OCI-LY1 (cell line): ENCODE measurements around the gene MAPK10.

Source experiments
- CTCF ChIP-seq: fragments of 200-600 bp; sonication (generic), shearing (Covaris generic); IDR thresholded peaks from 2 replicates; pipeline ENCODE4 v1.5.1; 2017; ENCODE audit warnings: mild to moderate bottlenecking, antibody characterized with exemption, low read length, moderate library complexity, mixed read lengths
- EZH2 ChIP-seq: fragments of 200-600 bp; sonication (generic), shearing (Covaris generic); IDR thresholded peaks from 2 replicates; pipeline ENCODE4 v1.8.0; 2017; ENCODE audit warnings: borderline replicate concordance, mixed run types, mild to moderate bottlenecking, antibody characterized with exemption, low read length, moderate library complexity, mixed read lengths

- no peak for TF ChIP-seq CTCF
- no peak for TF ChIP-seq EZH2
Measured at GRCh38 chr4:86250619-86251018, 109.2 kb downstream of the MAPK10 start.
